Measurements from ENCODE around the gene COX6B1. TPM values are rescaled to one million over a fixed set of nuclear protein-coding genes. Genes with fewer than 3 reads are reported as not detected.

COX6B1 gene
- total RNA-seq, 1 donor from 2014 or later, result 301 TPM

- no peak for TF ChIP-seq CTCF (IDR thresholded peaks at IDR 0.05)
- no peak overlapping the region for H3K27ac ChIP-seq
- peaks cover 0 to 21% of the 10 kb centered on the region in 2 donors for H3K36me3 ChIP-seq
- intact Hi-C loops (cut with DNase I), result loop anchor here (10.0 kb wide), 1 partner anchor 494 kb away; no protein-coding TSS in a partner anchor
- H3K4me3 ChIP-seq, result no peak overlapping the region
- no peak for DNase-seq (ENCODE audit: low spot score in 2 of 2)
- no peaks in the 10 kb centered on the region for H3K27me3 ChIP-seq
- H3K9me3 ChIP-seq, result no peaks in the 10 kb centered on the region
- no peaks in the 10 kb centered on the region for H3K4me1 ChIP-seq
These were observed 29.3 kb upstream of the COX6B1 start for GRCh38 chr19:35618857-35619256.

GRCh38 chr19:35619290-35619923 lies 28.7 kb upstream of the COX6B1 start:
- Histone ChIP-seq H3K4me3 (no peak overlapping the region), H3K36me3 (peaks cover 0 to 21% of the 10 kb centered on the region in 2 donors), H3K4me1 (no peaks in the 10 kb centered on the region), H3K9me3 (no peaks in the 10 kb centered on the region), H3K27ac (no peak overlapping the region), H3K27me3 (no peaks in the 10 kb centered on the region)
- intact Hi-C loops (cut with DNase I), result loop anchor here (10.0 kb wide), 1 partner anchor 495 kb away; no protein-coding TSS in a partner anchor
- TF ChIP-seq CTCF (IDR thresholded peaks at IDR 0.05), result no peak
- DNase-seq (ENCODE audit: low spot score in 2 of 2), result no peak

DNA sequence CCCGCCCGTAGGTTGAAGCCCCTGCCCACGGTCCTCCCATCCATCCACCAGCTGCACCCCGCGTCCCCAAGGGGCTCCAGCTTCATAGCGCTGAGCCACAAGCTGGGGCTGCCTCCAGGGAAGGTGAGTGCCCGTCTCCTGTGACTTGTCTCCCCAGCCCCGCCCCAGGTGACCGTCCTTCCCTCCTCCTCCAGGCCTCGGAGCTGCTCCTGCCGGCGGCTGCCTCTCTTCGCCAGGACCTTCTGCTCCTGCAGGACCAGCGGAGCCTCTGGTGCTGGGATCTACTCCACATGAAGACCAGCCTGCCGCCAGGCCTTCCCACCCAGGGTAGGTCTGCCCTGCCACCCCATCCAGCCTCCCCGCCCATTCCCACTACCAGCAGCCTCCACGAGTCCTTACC lies 28.1 kb upstream of the COX6B1 start:
- H3K27me3 ChIP-seq, result no peaks in the 10 kb centered on the region
- no peak overlapping the region for H3K27ac ChIP-seq
- peaks cover 0 to 20% of the 10 kb centered on the region in 2 donors for H3K36me3 ChIP-seq
- H3K4me3 ChIP-seq, result no peak overlapping the region
- no peaks in the 10 kb centered on the region for H3K9me3 ChIP-seq
- TF ChIP-seq CTCF (IDR thresholded peaks at IDR 0.05), result no peak
- no peaks in the 10 kb centered on the region for H3K4me1 ChIP-seq
- no peak for DNase-seq (ENCODE audit: low spot score in 2 of 2)
- intact Hi-C loops (cut with DNase I), result no loop called here

GRCh38 chr19:35621708-35622107 lies 26.4 kb upstream of the COX6B1 start:
- Histone ChIP-seq H3K9me3 (no peaks in the 10 kb centered on the region), H3K36me3 (peaks cover 0 to 17% of the 10 kb centered on the region in 2 donors), H3K4me3 (no peak overlapping the region), H3K27ac (no peak overlapping the region), H3K27me3 (no peaks in the 10 kb centered on the region), H3K4me1 (no peaks in the 10 kb centered on the region)
- DNase-seq (ENCODE audit: low spot score in 2 of 2), result no peak
- intact Hi-C loops (cut with DNase I), result no loop called here
- TF ChIP-seq CTCF (IDR thresholded peaks at IDR 0.05), result no peak

DNA sequence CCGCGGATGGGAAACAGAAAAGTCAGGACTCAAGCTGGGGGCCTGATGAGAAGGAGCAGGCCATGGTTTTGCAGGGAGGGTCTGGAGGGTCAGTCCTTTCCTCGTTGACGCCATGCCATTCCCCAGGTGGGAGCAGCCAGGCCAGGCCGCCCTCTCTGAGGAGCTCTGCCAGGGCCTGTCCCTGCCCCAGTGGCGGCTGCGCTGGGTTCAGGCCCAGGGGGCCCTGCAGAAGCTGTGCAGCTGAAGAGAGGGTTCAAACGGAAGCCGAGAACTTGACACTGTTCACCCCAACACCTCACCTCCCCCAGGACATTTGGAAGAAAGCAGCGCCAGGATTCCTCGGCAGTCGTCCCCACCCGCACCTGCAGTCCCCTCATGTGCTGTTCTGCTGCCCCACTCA lies 25.4 kb upstream of the COX6B1 start:
- DNase-seq (ENCODE audit: low spot score in 2 of 2), result no peak
- Histone ChIP-seq H3K27ac (no peak overlapping the region), H3K9me3 (no peaks in the 10 kb centered on the region), H3K27me3 (no peaks in the 10 kb centered on the region), H3K4me3 (no peak overlapping the region), H3K4me1 (no peaks in the 10 kb centered on the region), H3K36me3 (peaks cover 0 to 15% of the 10 kb centered on the region in 2 donors)
- TF ChIP-seq CTCF (IDR thresholded peaks at IDR 0.05), result no peak
- intact Hi-C loops (cut with DNase I), result no loop called here

Measured in ascending aorta (tissue), 2 donors.